ENCODE measurements around the gene NARS2.

GRCh38 chr11:78405805-78406204 lies 168.9 kb downstream of the NARS2 start:
- TF ChIP-seq CTCF (IDR thresholded peaks at IDR 0.05; ENCODE audit: low read depth, low read length) (no peak), POLR2A (IDR thresholded peaks at IDR 0.05; ENCODE audit: extremely low read depth, insufficient read length) (no peak)

Measured in NB4 (cell line).